ENCODE data around the gene DLG2. TPM values are rescaled to one million over a fixed set of nuclear protein-coding genes. Genes with fewer than 3 reads are reported as not detected.

The DLG2 gene
- total RNA-seq, 1 experiment from 2014 or later = 17.5 TPM

DNA sequence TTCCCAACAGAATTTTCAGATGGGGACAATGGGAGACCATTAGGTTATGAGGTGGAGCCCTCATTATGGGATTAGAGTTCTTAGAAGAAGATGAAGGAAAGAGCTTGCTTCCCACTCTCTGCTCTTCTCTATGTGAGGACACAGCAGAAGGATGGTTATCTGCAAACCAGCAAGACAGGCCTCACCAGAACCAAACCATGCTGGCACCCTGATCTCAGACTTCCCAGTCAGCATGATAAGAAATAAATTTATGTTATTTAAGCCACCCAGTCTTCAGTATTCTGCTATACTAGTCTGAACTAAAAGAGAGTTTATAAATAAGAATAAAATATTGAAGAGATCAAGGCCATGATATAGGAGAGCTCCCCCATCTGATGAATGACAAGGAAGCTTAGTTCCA lies 1394.6 kb downstream of the DLG2 start (continued):
- TF ChIP-seq, protein P1, sequence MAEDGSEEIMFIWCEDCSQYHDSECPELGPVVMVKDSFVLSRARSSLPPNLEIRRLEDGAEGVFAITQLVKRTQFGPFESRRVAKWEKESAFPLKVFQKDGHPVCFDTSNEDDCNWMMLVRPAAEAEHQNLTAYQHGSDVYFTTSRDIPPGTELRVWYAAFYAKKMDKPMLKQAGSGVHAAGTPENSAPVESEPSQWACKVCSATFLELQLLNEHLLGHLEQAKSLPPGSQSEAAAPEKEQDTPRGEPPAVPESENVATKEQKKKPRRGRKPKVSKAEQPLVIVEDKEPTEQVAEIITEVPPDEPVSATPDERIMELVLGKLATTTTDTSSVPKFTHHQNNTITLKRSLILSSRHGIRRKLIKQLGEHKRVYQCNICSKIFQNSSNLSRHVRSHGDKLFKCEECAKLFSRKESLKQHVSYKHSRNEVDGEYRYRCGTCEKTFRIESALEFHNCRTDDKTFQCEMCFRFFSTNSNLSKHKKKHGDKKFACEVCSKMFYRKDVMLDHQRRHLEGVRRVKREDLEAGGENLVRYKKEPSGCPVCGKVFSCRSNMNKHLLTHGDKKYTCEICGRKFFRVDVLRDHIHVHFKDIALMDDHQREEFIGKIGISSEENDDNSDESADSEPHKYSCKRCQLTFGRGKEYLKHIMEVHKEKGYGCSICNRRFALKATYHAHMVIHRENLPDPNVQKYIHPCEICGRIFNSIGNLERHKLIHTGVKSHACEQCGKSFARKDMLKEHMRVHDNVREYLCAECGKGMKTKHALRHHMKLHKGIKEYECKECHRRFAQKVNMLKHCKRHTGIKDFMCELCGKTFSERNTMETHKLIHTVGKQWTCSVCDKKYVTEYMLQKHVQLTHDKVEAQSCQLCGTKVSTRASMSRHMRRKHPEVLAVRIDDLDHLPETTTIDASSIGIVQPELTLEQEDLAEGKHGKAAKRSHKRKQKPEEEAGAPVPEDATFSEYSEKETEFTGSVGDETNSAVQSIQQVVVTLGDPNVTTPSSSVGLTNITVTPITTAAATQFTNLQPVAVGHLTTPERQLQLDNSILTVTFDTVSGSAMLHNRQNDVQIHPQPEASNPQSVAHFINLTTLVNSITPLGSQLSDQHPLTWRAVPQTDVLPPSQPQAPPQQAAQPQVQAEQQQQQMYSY (CRISPR knock-in tag; IDR thresholded peaks at IDR 0.05) = no peak
- TF ChIP-seq, protein P2, sequence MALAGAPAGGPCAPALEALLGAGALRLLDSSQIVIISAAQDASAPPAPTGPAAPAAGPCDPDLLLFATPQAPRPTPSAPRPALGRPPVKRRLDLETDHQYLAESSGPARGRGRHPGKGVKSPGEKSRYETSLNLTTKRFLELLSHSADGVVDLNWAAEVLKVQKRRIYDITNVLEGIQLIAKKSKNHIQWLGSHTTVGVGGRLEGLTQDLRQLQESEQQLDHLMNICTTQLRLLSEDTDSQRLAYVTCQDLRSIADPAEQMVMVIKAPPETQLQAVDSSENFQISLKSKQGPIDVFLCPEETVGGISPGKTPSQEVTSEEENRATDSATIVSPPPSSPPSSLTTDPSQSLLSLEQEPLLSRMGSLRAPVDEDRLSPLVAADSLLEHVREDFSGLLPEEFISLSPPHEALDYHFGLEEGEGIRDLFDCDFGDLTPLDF (CRISPR knock-in tag; IDR thresholded peaks at IDR 0.05) = no peak
- TF ChIP-seq SMAD4 (CRISPR knock-in tag; IDR thresholded peaks at IDR 0.05) (no peak), ZNF263 (CRISPR knock-in tag; IDR thresholded peaks at IDR 0.05; ENCODE audit: low read depth) (no peak), EMX1 (CRISPR knock-in tag; IDR thresholded peaks at IDR 0.05) (no peak), ZNF671 (CRISPR knock-in tag; IDR thresholded peaks at IDR 0.05) (no peak), ETV6 (CRISPR knock-in tag; IDR thresholded peaks at IDR 0.05) (no peak), NR2C2 (CRISPR knock-in tag; IDR thresholded peaks at IDR 0.05) (no peak), MXD4 (CRISPR knock-in tag; IDR thresholded peaks at IDR 0.05; ENCODE audit: borderline replicate concordance) (no peak), ATF6 (CRISPR knock-in tag; IDR thresholded peaks at IDR 0.05) (no peak), ZNF121 (CRISPR knock-in tag; IDR thresholded peaks at IDR 0.05) (no peak), CTCF (IDR thresholded peaks at IDR 0.05) (no peak)
- TF ChIP-seq, protein P3, sequence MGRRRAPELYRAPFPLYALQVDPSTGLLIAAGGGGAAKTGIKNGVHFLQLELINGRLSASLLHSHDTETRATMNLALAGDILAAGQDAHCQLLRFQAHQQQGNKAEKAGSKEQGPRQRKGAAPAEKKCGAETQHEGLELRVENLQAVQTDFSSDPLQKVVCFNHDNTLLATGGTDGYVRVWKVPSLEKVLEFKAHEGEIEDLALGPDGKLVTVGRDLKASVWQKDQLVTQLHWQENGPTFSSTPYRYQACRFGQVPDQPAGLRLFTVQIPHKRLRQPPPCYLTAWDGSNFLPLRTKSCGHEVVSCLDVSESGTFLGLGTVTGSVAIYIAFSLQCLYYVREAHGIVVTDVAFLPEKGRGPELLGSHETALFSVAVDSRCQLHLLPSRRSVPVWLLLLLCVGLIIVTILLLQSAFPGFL (CRISPR knock-in tag; IDR thresholded peaks at IDR 0.05; ENCODE audit: borderline replicate concordance) = no peak
- TF ChIP-seq, protein P4, sequence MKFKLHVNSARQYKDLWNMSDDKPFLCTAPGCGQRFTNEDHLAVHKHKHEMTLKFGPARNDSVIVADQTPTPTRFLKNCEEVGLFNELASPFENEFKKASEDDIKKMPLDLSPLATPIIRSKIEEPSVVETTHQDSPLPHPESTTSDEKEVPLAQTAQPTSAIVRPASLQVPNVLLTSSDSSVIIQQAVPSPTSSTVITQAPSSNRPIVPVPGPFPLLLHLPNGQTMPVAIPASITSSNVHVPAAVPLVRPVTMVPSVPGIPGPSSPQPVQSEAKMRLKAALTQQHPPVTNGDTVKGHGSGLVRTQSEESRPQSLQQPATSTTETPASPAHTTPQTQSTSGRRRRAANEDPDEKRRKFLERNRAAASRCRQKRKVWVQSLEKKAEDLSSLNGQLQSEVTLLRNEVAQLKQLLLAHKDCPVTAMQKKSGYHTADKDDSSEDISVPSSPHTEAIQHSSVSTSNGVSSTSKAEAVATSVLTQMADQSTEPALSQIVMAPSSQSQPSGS (CRISPR knock-in tag; IDR thresholded peaks at IDR 0.05; ENCODE audit: borderline replicate concordance, low read depth) = no peak

GRCh38 chr11:84230402-84230801 lies 1396.7 kb downstream of the DLG2 start:
- H3K36me3 Mint-ChIP-seq = no peaks in the 10 kb centered on the region
- no peaks in the 10 kb centered on the region for H3K27me3 Mint-ChIP-seq (ENCODE audit: low read depth)
- H3K27ac Mint-ChIP-seq = no peak overlapping the region
- peaks cover 4% of the 10 kb centered on the region; the same call in 1 of the 2 replicates for H3K9me3 Mint-ChIP-seq
- no peak overlapping the region for H3K4me3 Mint-ChIP-seq
- ATAC-seq (no peak), DNase-seq (ENCODE audit: low spot score) (no peak)
- POLR2A ChIA-PET = no interaction called here
- H3K4me1 Mint-ChIP-seq = peaks cover 20% of the 10 kb centered on the region
- CTCF ChIA-PET = no interaction called here
- TF ChIP-seq HMGA2 (CRISPR knock-in tag; IDR thresholded peaks at IDR 0.05) (no peak), SOX15 (CRISPR knock-in tag; IDR thresholded peaks at IDR 0.05) (no peak), ATF1 (CRISPR knock-in tag; IDR thresholded peaks at IDR 0.05) (no peak), ZNF138 (CRISPR knock-in tag; conservative IDR thresholded peaks at IDR 0.05) (no peak), NR2C2 (CRISPR knock-in tag; IDR thresholded peaks at IDR 0.05) (no peak), TCF7 (CRISPR knock-in tag; IDR thresholded peaks at IDR 0.05; ENCODE audit: low read depth) (no peak), NR3C1 (CRISPR knock-in tag; conservative IDR thresholded peaks at IDR 0.05; ENCODE audit: low read depth) (no peak), CTCF (IDR thresholded peaks at IDR 0.05) (no peak), ZSCAN18 (CRISPR knock-in tag; IDR thresholded peaks at IDR 0.05) (no peak)
- TF ChIP-seq, protein P5, sequence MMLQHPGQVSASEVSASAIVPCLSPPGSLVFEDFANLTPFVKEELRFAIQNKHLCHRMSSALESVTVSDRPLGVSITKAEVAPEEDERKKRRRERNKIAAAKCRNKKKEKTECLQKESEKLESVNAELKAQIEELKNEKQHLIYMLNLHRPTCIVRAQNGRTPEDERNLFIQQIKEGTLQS (CRISPR knock-in tag; conservative IDR thresholded peaks at IDR 0.05) = no peak

Data from WTC11 (cell line).